Neural progenitor cell (in vitro differentiated cells): ENCODE measurements around the gene MPLKIP. TPM values are rescaled to one million over a fixed set of nuclear protein-coding genes. Genes with fewer than 3 reads are reported as not detected.

Experiments
- DNase-seq: peaks from one replicate; pipeline ENCODE4 v3.0.0-alpha.2; 2016; ENCODE audit warnings: low spot score
- H2AFZ ChIP-seq: fragments of 200-600 bp; sonication (generic); replicated peaks from 2 replicates; pipeline ENCODE4 v1.6.1; 2016; ENCODE audit warnings: antibody characterized with exemption
- H3F3A ChIP-seq: fragments of 200-600 bp; sonication (generic); 2 replicates; pipeline ENCODE4 v1.6.1; 2016; ENCODE audit warnings: antibody characterized with exemption, low read depth
- H3K27ac ChIP-seq: fragments of 200-600 bp; sonication (generic); 2 replicates; pipeline ENCODE4 v1.5.1; 2016; ENCODE audit warnings: mild to moderate bottlenecking
- H3K27me3 ChIP-seq: fragments of 200-600 bp; sonication (generic); 2 replicates; pipeline ENCODE4 v1.6.1; 2016; ENCODE audit warnings: mild to moderate bottlenecking, moderate library complexity
- H3K36me3 ChIP-seq: fragments of 200-600 bp; sonication (generic); 2 replicates; pipeline ENCODE4 v1.5.1; 2016
- H3K4me1 ChIP-seq: fragments of 200-600 bp; sonication (generic); 2 replicates; pipeline ENCODE4 v1.6.1; 2016; ENCODE audit warnings: mixed run types
- H3K4me2 ChIP-seq: fragments of 200-600 bp; sonication (generic); 2 replicates; pipeline ENCODE4 v1.6.1; 2016
- H3K4me3 ChIP-seq: fragments of 200-600 bp; sonication (generic); 2 replicates; pipeline ENCODE4 v1.5.1; 2016
- H3K79me2 ChIP-seq: fragments of 200-600 bp; sonication (generic); 2 replicates; pipeline ENCODE4 v1.6.1; 2016; ENCODE audit warnings: low read depth
- H3K9ac ChIP-seq: fragments of 200-600 bp; sonication (generic); 2 replicates; pipeline ENCODE4 v1.6.1; 2016
- H3K9me3 ChIP-seq: fragments of 200-600 bp; sonication (generic); 2 replicates; pipeline ENCODE4 v1.5.1; 2016; ENCODE audit warnings: low read depth
- H4K20me1 ChIP-seq: fragments of 200-600 bp; sonication (generic); 2 replicates; pipeline ENCODE4 v1.6.1; 2016; ENCODE audit warnings: low read depth
- H3K27ac Mint-ChIP-seq: 3 replicates; pipeline ENCODE4 v1.8.0; 2021; ENCODE audit warnings: mixed read lengths
- H3K27me3 Mint-ChIP-seq: 2 replicates; pipeline ENCODE4 v1.8.0; 2022; ENCODE audit warnings: low read depth, mild to moderate bottlenecking, inconsistent platforms, moderate library complexity, mixed read lengths; ENCODE audit not compliant: insufficient read depth
- H3K36me3 Mint-ChIP-seq: 3 replicates; pipeline ENCODE4 v1.8.0; 2021; ENCODE audit warnings: mixed read lengths
- H3K4me1 Mint-ChIP-seq: 3 replicates; pipeline ENCODE4 v1.8.0; 2021; ENCODE audit warnings: mixed read lengths
- H3K4me3 Mint-ChIP-seq: 3 replicates; pipeline ENCODE4 v1.8.0; 2021; ENCODE audit warnings: mild to moderate bottlenecking, moderate library complexity, mixed read lengths
- H3K9me3 Mint-ChIP-seq: 3 replicates; pipeline ENCODE4 v1.8.0; 2020; ENCODE audit warnings: mixed read lengths
- CTCF ChIP-seq: fragments of 200-600 bp; sonication (generic); IDR thresholded peaks from 2 replicates; pipeline ENCODE4 v1.5.1; 2017; ENCODE audit warnings: antibody characterized with exemption, mild to moderate bottlenecking
- EZH2 ChIP-seq: fragments of 200-600 bp; sonication (generic); IDR thresholded peaks from 2 replicates; pipeline ENCODE4 v1.6.1; 2017; ENCODE audit warnings: antibody characterized with exemption, mild to moderate bottlenecking, moderate library complexity
- EZH2phosphoT487 ChIP-seq: fragments of 200-600 bp; sonication (generic); IDR thresholded peaks from 2 replicates; pipeline ENCODE4 v1.6.1; 2017; ENCODE audit warnings: antibody characterized with exemption
- small RNA-seq: library from RNA; depleted of rRNA; stranded (forward); fragments of <200 nt; gene quantifications from one replicate; pipeline ENCODE3, GENCODE V24; 2015
- total RNA-seq: library from RNA; depleted of rRNA; stranded (reverse); fragments of >200 nt; gene quantifications from 2 replicates; pipeline ENCODE4 v1.2.3, GENCODE V29; 2015; ENCODE audit warnings: low replicate concordance

The MPLKIP gene
- total RNA-seq, 1 donor from 2014 or later: 48.4 TPM

GRCh38 chr7:40092182-40092581 lies 42.2 kb downstream of the MPLKIP start:
- no peak overlapping the region for H3K4me3 Mint-ChIP-seq
- Histone ChIP-seq H3K36me3 (no peaks in the 10 kb centered on the region), H2AFZ (no peak overlapping the region), H3K4me2 (no peak overlapping the region), H3K4me1 (no peaks in the 10 kb centered on the region), H3K27me3 (no peaks in the 10 kb centered on the region), H3K9me3 (no peaks in the 10 kb centered on the region), H3K9ac (no peak overlapping the region), H3F3A (no peaks in the 10 kb centered on the region), H4K20me1 (no peaks in the 10 kb centered on the region), H3K79me2 (no peaks in the 10 kb centered on the region), H3K4me3 (no peak overlapping the region), H3K27ac (no peak overlapping the region)
- no peaks in the 10 kb centered on the region for H3K9me3 Mint-ChIP-seq
- peaks cover 3% of the 10 kb centered on the region for H3K4me1 Mint-ChIP-seq
- no peak for DNase-seq
- H3K27me3 Mint-ChIP-seq: no peaks in the 10 kb centered on the region
- peaks cover 23% of the 10 kb centered on the region for H3K36me3 Mint-ChIP-seq
- H3K27ac Mint-ChIP-seq: no peak overlapping the region
- TF ChIP-seq EZH2 (no peak), EZH2phosphoT487 (no peak), CTCF (no peak)

- Mint-ChIP-seq H3K36me3 (peaks cover 8% of the 10 kb centered on the region), H3K27ac (no peak overlapping the region), H3K4me3 (no peak overlapping the region), H3K27me3 (no peaks in the 10 kb centered on the region), H3K4me1 (no peaks in the 10 kb centered on the region), H3K9me3 (no peaks in the 10 kb centered on the region)
- Histone ChIP-seq H2AFZ (no peak overlapping the region), H3K4me2 (no peak overlapping the region), H4K20me1 (no peaks in the 10 kb centered on the region), H3F3A (no peaks in the 10 kb centered on the region), H3K9me3 (no peaks in the 10 kb centered on the region), H3K27ac (no peak overlapping the region), H3K4me1 (no peaks in the 10 kb centered on the region), H3K27me3 (no peaks in the 10 kb centered on the region), H3K4me3 (no peak overlapping the region), H3K36me3 (peaks cover 14% of the 10 kb centered on the region), H3K79me2 (no peaks in the 10 kb centered on the region), H3K9ac (no peak overlapping the region)
- TF ChIP-seq EZH2: no peak
- TF ChIP-seq CTCF: no peak
- TF ChIP-seq EZH2phosphoT487: no peak
- no peak for DNase-seq
Observed at GRCh38 chr7:40077849-40078248, 56.6 kb downstream of the MPLKIP start.

Small RNA genes lying within 50 kb of the gene (small RNA-seq; reads per million reads assigned to genes)
- gene AC006023.1 (not detected), gene AC006023.2 (not detected)

Other genes starting within 250 kb of the MPLKIP start
- 56.1 and 75.5 TPM in 2 replicates for gene CDK13, start 184.4 kb downstream of the MPLKIP start, total RNA-seq
- gene SUGCT, start 383 bp upstream of the MPLKIP start, total RNA-seq: 7.8 and 10.1 TPM in 2 replicates